Measurements from ENCODE around the gene IL1F10. TPM values are rescaled to one million over a fixed set of nuclear protein-coding genes. Genes with fewer than 3 reads are reported as not detected.

Gene IL1F10
- total and polyA plus RNA-seq, 2 experiments from 2014 or later = not detected

DNA sequence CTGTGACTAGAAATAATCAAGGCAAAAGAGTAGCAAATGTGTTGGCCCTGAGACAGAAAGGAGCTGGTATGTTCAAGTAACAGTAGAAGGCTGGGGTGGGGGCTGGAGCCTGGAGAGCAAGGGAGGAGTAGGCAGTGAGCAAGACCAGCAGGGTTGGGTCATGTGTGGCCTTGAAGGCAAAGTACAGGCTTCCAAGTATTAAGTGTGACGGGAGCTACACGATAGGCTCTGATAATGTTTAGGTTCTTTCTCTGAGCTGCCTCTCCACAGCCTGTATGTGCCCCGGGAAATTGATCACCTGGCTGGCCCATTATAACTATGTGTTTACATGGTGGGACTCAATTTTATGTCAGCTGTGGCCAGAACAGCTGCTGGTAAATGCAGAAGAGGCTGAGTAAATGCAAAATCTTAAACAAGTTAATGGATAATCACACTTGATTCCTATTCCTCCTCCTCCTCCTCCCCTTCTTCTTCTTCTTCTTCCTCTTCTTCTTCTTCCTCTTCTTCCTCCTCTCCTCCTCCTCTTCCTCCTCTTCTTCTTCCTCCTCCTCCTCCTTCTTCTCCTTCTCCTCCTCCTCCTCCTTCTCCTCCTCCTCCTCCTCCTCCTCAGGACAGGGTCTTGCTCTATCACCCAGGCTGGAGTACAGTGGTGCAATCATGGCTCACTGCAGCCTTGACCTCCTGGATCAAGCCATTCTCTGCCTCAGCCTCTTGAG lies 9.3 kb downstream of the IL1F10 start:
- no peaks in the 10 kb centered on the region for H3K9me3 ChIP-seq (ENCODE audit: low read depth)
- no peak overlapping the region for H3K4me3 ChIP-seq
- no peaks in the 10 kb centered on the region for H3K4me1 ChIP-seq (ENCODE audit: low read depth)
- DNase-seq (ENCODE audit: low read depth in 1 of 2, low spot score in 1 of 2) = no peak
- H3K27ac ChIP-seq = no peak overlapping the region
- H3K36me3 ChIP-seq = no peaks in the 10 kb centered on the region
- H3K27me3 ChIP-seq = peaks cover 3% of the 10 kb centered on the region
- no peak for TF ChIP-seq CTCF (IDR thresholded peaks at IDR 0.05; ENCODE audit: low read depth, low read length)

GRCh38 chr2:113077921-113078320 lies 10.2 kb downstream of the IL1F10 start:
- TF ChIP-seq CTCF (IDR thresholded peaks at IDR 0.05; ENCODE audit: low read depth, low read length) = no peak
- Histone ChIP-seq H3K27ac (no peak overlapping the region), H3K27me3 (peaks cover 3% of the 10 kb centered on the region)

GRCh38 chr2:113078350-113078839 lies 10.6 kb downstream of the IL1F10 start:
- Histone ChIP-seq H3K4me3 (no peak overlapping the region), H3K4me1 (ENCODE audit: low read depth) (no peaks in the 10 kb centered on the region), H3K9me3 (ENCODE audit: low read depth) (no peaks in the 10 kb centered on the region), H3K36me3 (no peaks in the 10 kb centered on the region), H3K27ac (no peak overlapping the region), H3K27me3 (peaks cover 3% of the 10 kb centered on the region)
- DNase-seq (ENCODE audit: low read depth in 1 of 2, low spot score in 1 of 2) = no peak
- TF ChIP-seq CTCF (IDR thresholded peaks at IDR 0.05; ENCODE audit: low read depth, low read length) = no peak

More at GRCh38 chr2:113077921-113078320, 10.2 kb downstream of the IL1F10 start:
- Histone ChIP-seq H3K36me3 (no peaks in the 10 kb centered on the region), H3K9me3 (ENCODE audit: low read depth) (no peaks in the 10 kb centered on the region), H3K4me3 (no peak overlapping the region), H3K4me1 (ENCODE audit: low read depth) (no peaks in the 10 kb centered on the region)
- DNase-seq (ENCODE audit: low read depth in 1 of 2, low spot score in 1 of 2) = no peak

DNA sequence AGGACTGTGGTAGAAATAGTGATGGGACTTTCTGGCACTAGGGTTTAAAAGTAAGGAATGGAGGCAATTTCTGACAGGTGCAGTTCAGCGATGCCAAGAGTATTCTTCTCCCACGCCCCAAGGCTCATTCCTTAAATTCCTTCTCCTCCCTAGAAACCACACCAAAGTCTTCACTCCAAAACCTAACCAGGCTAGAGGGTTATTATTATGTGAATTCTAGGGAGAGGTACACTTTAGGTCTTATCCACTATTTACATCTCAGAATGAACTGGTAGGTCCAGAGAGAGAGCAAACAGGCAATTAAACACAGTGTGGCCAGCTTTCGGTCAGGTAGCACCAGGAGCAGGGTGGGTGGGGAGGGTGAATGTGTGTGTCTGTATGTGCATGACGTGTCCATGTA lies 11.4 kb downstream of the IL1F10 start:
- no peak overlapping the region for H3K4me3 ChIP-seq
- no peak for DNase-seq (ENCODE audit: low read depth in 1 of 2, low spot score in 1 of 2)
- no peak for TF ChIP-seq CTCF (IDR thresholded peaks at IDR 0.05; ENCODE audit: low read depth, low read length)
- H3K4me1 ChIP-seq (ENCODE audit: low read depth) = no peaks in the 10 kb centered on the region
- H3K36me3 ChIP-seq = no peaks in the 10 kb centered on the region
- no peak overlapping the region for H3K27ac ChIP-seq
- H3K9me3 ChIP-seq (ENCODE audit: low read depth) = no peaks in the 10 kb centered on the region
- H3K27me3 ChIP-seq = peaks cover 3% of the 10 kb centered on the region

DNA sequence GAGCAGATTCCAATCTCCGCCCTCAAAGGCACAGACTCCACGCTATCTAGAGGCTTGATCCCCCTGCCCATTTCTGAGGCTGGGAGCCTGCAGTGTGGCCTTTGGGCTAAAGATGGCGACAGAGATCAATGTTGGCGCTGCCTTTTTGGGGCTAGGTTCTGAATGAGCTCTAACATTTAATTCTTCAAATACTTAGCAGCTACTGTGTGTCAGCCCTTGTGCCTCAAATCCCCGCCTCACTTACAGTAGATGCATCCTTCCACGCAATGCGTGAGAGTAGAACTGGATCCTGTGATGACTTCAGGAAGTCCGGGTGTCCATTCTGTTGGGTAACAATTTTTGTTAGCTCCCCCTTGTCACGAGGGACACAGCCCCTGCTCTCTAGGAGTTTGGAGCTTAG lies 12.4 kb downstream of the IL1F10 start:
- H3K4me3 ChIP-seq = no peak overlapping the region
- no peaks in the 10 kb centered on the region for H3K9me3 ChIP-seq (ENCODE audit: low read depth)
- TF ChIP-seq CTCF (IDR thresholded peaks at IDR 0.05; ENCODE audit: low read depth, low read length) = peak; percentile 88
- H3K27ac ChIP-seq = no peak overlapping the region
- peak; percentile 39 to 54 for DNase-seq (ENCODE audit: low read depth in 1 of 2, low spot score in 1 of 2)
- H3K4me1 ChIP-seq (ENCODE audit: low read depth) = no peaks in the 10 kb centered on the region
- no peaks in the 10 kb centered on the region for H3K36me3 ChIP-seq
- peaks cover 3% of the 10 kb centered on the region for H3K27me3 ChIP-seq

All from cardiac muscle cell (in vitro differentiated cells and primary cell).